NOMO-1 (cell line): ENCODE measurements around the gene CAMTA1.

ENCODE experiments used
- DNase-seq, 2 experiments: peaks; one replicate each; lab custom pipeline; 2025; ENCODE audit not compliant: unreplicated experiment in 2 of 2; lab: John Stamatoyannopoulos, UW

CAMTA1 gene

DNA sequence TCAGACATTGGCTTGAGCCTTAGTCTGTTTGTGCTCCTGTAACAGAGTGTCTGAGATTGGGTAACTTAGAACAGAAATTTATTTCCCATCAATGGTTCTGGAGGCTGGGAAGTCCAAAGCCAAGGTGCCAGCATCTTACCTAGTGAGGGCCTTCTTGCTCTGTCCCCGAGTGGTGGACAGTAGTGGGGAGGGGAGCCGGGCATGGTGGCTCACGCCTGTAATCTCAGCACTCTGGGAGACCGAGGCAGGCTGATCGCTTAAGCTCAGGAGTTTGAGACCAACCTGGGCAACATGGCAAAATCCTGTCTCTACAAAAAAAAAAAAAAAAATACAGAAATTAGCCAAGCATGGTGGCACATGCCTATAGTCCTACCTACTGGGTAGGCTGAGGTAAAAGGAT, 649.3 kb downstream of the CAMTA1 start:
- DNase-seq: no peak

DNA sequence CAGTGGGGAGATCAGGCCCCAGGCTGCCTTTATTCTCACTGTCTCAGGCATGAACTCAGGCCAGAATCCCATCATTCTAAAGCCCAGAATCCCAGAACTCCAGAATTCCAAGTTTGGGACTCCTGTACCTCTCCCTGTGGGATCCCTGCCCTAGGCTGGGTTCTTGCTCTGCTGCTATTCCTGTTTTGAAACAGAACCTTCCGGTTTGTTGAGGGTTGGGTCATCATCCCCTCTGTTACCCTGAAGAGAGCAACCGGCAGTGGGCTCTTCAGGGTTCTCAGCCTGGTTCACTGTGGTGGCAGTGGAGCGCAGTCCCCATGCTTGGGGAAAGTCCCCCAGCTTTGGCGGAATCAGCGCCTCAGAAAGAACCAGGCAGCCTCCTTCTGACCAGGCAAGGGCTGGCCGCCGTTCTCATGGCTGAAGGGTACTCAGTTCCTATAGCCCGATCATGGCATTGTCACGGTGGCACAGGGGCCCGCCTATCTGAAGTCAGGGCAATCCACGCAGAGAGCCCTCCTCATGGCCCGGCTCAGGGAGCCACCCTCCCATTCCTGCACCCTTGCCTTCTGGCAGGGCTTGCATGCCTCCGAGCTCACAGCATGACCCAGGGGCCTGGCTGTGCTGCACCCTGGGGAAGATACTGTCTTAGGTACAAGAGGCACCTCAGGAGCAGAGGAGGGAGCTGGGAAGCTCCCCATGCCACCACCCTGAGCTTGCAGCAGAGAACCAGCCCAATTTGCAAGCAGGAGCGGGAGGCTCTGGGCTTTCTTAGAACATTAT, 650.2 kb downstream of the CAMTA1 start:
- no peak for DNase-seq

DNA sequence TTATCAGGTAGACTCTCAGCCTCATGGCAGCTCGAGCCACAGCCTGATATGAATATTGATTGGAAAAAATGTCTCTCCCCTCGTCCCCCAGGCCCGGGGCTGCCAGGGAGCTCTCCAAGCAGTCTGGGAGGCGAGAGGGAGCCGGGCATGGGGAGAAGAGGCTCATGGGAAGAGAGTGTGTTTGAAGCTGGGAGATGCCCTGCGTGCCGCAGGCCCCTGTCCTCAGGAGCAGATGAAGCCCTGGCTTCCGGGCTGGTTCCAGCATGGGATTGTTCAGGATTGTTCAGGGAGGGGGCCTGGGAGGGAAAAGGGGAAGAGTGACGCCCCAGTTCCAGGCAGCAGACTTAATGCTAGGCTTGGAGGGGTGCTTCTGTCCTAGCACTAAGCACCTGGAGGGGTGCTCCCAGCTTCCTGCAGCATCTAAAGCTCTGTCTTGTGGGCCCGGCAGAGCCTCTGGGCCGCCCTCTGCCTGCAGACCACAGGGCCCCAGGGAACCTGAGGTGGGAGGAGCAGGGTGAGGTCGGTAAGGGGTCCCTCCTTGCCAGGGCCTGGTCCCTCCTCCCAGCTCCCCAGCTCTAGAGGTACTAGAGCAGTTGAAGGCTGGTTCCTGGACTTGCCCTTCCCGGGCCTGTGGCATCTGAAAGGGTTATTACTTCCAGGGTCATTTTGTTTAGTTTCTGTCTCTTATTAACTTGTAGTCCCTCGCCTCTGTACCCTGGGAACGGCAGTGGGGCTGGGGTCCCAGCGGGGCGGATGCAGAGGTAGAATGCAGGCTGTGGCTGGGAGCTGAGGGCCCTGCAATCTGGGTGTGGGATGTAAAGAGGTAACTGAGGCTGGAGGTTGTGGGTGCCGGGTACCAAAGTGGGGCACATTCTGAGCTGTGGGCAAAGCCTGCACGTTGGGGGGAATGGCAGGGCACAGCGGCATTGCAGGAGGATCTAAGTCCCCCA, 651.1 kb downstream of the CAMTA1 start:
- no peak for DNase-seq

DNA sequence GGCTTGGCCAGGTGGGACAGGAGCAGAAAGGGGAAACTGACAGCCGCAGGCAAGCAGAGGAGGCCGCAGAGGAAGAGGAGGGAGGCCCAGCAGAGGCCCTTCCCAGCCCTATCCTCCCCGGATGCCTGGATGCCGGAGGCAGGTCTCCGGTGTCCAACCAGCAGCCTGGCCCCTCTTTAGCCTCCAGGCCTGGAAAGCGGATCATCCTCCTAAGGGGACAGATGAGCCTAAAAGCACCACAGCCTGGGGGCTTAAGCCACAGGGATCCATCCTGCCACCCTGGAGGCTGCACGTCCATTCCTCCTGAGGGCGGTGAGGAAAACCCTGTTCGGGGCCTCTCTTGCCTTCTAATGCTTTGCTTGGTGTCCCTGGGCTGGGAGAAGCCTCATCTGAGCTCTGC, 651.8 kb downstream of the CAMTA1 start:
- DNase-seq: no peak

DNA sequence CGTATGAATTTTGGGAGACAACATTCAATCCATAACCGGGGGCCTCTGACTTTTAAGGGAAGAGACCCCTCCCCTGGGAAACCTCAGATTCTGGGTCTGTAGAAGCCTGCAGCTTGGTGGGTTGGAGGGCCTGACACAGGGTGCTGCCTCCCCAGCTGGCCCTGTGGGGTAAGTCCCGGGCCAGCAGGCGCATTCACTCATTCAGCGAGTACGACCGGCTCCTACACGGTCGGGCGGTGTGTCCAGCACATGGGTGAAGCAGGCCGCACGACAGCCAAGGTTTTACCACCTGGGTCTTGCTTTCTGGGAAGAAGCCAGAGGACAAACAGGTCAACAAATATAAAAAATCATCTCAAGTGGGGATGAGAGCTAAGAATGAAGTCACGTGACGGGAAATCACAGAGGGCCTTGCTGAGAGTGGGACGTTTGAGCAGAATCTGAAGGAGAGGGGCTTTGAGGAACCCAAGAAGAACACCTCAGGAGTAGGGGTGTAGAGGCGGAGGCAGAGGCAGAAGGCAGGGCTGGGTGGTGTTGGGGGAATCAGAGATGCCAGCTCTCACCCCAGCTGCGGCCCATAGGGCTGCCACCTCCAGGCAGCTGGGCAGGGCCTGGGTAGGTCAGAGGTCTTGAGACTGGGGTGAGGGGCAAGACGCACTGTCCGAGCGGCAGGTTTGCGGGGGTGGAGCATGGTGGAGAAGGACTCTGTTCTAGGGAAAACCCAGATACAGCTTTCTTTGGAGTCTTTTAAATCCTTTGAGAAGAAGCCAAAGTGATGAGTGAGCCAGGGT, 652.5 kb downstream of the CAMTA1 start:
- DNase-seq: no peak

DNA sequence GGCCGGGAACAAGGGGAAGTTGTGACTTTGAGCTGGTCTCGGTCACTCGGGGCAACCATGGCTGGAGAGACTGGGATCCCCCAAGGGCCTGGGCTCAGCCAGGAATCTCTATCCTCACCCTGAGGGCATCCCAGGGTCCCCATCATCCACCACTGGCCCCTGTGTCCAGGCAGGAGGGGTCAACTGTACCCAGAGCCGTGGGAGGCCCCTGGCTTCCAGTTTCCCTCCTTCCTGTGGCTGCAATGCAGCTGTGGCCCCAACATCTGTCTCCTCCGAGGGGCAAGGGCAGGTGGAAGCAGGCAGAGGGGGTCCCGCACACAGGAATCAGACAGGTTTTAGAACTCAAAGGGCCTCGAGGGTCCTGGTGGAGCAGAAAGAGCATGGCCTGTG, 653.1 kb downstream of the CAMTA1 start:
- no peak for DNase-seq

DNA sequence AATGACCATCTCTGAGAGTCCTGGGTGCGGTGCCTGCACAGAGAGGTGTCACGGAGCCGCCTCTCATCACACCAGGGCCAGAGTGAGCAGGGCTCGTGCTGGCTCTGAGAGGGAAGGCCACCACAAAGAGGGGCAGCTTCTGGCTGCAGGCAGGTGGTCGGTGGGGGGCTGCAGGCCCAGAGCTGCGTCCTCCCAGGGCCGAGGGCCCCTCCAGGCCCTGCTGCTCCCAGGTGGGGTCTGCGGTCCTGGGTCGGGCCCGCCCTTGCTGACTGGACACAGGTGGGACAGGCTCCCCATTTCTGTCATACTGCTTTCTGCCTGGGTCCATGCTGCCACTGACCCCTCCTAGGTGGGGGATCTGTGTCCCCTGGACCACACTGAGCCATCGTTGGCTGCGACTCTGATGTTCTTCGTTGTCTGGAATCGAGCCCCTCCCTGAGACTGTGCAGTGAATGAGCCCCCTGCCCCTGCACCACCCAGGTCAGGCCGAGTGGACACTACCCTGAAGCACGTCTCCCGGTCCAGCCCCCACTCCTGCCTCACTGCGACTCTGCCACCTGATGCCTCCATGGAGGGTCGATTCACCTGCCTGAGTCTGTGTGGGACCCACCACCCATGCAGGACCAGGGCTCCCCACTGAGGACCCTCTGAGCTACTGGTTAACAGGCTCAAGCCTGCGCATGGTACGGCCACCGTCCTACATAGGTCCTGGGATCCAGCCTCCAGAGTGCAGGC, 653.8 kb downstream of the CAMTA1 start:
- DNase-seq: no peak

DNA sequence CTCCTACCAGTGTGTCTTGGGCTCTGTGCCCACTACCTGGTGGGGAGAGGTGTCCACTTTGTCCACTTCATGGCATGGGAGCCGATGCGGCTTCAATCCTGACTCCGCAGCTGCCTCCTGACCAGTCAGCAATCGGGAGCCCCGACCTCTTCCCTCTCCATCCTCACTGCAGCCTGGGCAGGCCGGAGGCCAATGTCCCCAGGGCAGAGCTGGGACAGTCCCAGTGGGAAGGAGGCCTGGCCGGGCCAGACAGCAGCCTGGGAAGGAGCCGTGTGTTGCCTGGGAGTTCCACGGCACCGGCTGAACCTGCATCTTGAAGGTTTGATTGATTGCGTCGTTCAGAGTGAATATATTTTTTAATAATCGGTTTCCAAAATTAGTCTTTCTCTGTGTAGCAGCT, 654.9 kb downstream of the CAMTA1 start:
- DNase-seq: no peak

DNA sequence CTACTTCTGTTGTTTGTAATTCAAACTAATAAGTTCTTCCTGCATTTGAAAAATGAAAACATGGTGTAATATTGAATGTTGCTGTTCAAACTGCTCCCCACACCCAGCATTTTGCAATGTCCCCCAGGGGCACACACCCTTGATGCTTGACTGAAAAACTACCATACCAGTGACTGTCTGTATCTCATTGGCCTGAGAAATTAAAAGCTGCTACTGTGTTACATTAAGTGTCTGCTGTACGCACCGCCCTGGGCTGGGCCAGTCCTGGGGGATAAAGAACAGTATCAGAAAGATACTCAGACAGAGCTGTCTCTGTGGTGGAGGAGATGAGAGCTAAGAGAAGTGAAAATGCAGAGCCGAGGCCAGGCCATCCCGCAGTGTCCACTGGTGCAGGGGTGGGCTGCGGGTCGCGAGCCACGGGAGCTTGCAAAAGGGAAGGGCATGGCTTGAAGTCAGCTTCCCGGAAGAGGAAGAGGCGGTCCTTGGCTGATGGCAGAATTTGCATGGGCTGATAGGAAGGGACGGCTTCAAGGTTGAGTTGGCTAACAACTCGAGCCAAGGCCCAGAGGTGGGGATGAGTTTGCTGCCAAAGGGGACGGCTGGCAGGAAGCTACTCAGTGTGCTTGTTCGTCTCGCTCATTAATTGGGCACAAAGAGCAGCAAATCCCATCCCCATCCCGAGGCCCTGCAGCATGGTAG, 656.0 kb downstream of the CAMTA1 start:
- no peak for DNase-seq

DNA sequence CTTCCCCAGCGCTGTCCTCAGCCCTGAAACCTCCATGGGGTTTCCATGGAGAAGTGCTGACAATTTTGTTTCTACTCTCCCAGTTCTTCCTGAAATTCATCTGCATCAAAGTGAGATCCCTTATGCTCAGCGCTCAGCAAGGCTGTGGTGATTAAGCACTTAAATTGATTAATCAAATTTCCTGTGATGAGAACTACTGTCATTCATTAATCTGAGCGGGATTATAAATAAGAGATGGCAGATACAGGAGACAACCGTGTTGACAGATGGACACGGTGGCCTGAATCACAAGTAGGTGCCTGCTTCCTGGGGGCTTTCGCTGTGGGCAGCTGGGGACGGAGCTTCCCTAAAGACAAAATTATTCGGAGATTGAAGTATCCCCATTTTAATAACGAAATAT, 656.8 kb downstream of the CAMTA1 start:
- no peak for DNase-seq

DNA sequence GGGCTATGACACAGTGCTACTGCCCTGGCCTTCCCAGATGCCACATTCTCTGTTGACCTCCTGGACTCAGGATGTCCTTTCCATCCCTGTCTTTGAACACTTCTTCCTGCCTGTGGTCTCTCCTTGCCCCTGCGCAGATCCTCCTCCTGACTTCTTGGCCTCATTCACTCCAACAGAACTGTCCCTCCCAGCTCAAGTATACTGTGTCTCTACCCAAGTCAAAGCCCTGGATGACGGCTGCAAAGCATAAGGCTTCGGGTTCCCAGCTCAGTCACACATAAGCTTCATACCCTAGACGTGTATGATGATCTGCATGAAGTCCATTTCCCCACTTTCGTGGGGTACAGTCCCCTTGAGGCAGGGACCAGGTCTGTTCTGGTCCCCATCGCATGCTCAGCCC, 657.7 kb downstream of the CAMTA1 start:
- no peak for DNase-seq

DNA sequence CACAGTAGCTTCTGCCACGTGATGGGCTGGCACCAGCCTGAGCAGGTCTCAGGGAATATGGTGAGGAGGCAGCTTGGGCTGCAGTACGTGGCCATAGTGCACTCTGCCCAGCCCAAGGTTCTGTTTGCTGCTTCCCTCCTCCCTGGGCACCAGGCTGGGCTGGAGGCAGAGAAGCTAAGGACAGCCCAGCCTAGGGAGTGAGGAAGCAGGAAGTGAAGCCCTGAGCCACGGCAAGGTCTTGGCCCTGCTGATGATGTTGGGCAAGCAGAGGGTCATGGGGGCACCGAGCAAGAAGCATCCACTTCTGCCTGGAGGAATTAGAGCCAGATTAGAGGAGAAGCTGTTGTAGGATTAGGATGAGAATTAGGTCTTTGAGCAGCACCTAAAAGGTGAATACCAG, 659.1 kb downstream of the CAMTA1 start:
- no peak for DNase-seq

DNA sequence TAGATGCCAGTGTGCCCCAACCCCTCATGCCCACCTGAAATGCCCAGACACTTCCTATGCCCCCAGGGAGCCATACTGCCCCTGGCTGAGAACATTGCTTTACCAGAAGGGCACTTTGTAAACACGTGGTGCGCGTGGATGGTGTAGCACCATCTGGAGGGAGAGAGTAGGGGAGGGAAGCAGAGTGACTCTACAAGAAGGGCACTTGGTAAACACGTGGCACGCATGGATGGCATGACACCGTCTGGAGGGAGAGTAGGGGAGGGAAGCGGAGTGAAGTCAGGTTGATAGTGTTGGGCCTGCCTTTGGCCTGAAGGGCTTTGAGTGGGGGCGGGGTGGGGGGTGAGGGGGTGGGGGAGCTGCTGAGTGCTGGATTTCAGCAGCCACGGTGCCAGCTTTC, 661.8 kb downstream of the CAMTA1 start:
- DNase-seq: no peak

DNA sequence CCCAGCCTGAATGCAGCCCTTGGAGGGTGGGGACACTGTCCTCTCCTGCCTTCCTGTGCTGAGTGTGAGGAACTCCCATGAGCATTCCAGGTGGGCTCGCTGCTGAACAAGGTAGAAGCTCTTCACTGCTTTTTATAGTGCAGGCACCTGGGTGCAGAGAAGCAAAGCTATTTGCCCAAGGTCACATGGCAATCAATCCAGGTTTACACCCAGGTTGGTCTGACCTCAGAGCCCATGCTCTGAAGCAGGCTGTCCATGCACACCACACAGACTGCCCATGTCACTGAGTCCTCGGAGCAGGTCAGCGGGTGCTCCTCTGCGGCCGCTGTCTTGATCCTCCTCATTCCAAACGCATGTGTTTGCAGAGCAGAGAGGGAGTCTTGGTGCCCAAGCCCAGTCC, 662.5 kb downstream of the CAMTA1 start:
- no peak for DNase-seq

DNA sequence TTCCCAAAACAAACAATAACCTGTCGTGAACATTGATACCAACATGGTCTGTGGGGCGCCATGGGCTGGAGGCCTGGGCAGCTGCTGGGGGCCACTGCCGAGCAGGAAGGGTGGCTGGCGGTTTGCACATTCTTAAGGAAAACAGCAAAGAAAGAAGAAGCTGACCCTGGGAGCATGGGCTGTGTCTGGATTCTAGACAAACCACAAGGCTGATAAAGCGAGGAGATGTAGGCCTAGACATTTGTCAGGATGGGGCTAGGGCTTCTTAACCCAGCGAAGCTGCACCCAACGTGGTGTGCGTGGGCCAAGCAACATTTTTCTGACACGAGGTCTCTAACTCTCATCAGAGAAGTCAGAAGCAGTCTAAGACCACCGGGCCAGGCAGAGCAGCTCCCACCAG, 663.7 kb downstream of the CAMTA1 start:
- no peak for DNase-seq

DNA sequence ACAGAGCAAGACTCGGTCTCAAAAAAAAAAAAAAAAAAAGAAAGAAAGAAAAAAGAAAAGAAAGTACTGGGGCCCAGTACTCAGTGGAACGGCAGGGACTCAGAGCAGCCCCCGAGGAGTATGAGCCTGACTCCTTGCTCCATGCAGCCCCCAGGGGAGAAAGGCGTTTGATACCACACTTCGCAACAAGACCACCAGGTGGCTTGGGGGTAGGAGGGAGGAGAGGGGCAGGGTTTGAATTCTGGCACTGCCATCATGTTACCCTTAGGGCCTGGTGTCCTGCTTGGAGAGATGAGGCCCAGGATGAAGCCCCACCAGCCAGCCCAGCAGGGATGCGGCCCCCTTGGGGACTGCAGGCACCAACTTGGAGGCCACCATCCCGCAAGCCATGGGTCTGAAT, 664.5 kb downstream of the CAMTA1 start:
- no peak for DNase-seq

DNA sequence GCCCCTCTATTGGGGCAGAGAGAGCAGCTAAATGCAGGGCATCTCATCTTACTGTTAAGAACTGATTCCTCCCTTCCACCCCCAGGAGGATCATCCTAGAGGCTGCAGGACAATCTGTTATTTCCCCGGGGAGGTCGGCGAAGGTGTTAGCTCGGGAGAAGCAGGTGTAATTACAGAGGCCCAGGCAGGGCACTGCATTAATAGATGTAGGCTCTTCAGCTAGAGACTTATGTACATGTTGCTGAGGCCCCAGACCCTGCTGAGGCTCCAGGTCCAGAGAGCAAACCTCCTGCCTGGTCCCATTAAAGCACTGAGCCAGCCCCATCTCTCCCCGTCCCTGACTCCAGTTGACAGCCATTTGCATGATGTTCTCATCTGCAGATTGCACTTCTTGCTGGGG, 665.6 kb downstream of the CAMTA1 start:
- no peak for DNase-seq

DNA sequence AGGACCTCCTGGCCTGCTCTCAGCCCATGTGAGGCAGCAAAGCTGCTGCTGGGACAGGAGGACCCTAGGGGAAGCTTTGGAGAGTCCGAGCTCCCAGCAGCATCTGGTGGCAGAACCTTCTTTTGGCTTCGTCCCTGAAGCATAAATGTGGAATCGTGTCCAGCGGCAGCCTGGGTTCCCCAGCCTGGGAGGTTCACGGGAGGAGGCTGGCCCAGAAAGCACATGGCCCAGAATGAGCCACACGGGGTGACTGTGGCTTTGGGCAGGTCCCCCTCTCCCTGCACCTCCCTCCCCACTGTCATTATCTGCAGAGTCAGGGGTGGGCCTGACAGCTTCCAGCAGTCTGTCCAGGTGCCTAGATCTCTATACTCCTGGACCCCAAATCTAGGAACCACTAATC, 667.8 kb downstream of the CAMTA1 start:
- DNase-seq: no peak

DNA sequence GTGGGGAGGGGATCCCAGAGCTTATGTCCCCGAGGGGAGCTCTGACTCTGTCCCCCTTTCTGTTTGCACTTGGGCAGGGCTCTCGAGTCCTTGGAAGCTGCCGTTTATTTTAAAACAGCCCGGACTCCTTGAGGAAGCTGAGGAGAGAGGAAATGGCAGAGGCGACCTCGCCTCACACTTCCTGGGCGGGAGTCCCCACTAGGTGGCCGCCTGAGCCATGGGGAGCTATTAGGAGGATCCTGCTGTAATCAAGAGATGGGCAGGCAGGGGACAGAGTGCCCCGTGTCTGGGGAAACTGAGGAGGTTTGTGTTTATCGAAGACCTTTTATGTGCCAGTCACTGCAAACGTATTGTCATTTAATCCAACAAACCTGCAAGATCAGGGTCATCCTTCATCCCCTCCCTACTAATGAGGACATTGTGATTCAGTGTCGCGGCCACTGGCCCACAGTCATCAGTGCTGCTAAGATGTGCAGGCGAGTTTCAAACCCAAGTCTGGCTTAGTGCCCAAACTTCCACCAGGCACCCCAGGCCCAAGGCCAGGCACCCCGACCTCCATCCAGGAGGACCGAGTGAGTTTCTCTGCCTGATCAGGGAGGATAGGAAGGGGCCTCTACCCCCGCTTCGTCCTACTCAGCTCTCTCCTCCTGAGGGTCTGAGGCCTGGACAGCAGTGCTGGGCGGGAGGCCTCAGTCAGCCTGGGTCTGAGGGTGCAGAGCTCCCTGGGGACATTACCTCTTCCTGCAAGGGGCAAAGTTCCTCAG, 669.0 kb downstream of the CAMTA1 start:
- no peak for DNase-seq
